ENCODE measurements around the gene SHC3. TPM values are rescaled to one million over a fixed set of nuclear protein-coding genes. Genes with fewer than 3 reads are reported as not detected.

Gene SHC3
- total RNA-seq, 2 experiments from 2014 or later: 0.03 TPM; not detected in 1

GRCh38 chr9:89093201-89093975 lies 85.2 kb downstream of the SHC3 start:
- no TSS peak for BruUV-seq (replicated peaks)
- no peaks in the 10 kb centered on the region for H4K20me1 ChIP-seq (ENCODE audit: insufficient read depth, low read length)
- no peak overlapping the region for H2AFZ ChIP-seq (ENCODE audit: low read length)
- no peak overlapping the region for H3K4me3 ChIP-seq (ENCODE audit: low read depth, low read length, poor library complexity, severe bottlenecking)
- H3K79me2 ChIP-seq (ENCODE audit: insufficient read depth, low read depth, low read length): no peaks in the 10 kb centered on the region
- TF ChIP-seq EZH2phosphoT487 (IDR thresholded peaks at IDR 0.05; ENCODE audit: borderline replicate concordance, low read depth, low read length) (no peak), CTCF (conservative IDR thresholded peaks at IDR 0.05; ENCODE audit: low read length) (no peak)
- no peaks in the 10 kb centered on the region for H3K9me2 ChIP-seq (ENCODE audit: insufficient read depth, low read length)
- no peak for DNase-seq (ENCODE audit: low spot score)
- H3K4me1 ChIP-seq (ENCODE audit: insufficient read depth, low read length, poor library complexity, severe bottlenecking): no peaks in the 10 kb centered on the region
- no peaks in the 10 kb centered on the region for H3K9me3 ChIP-seq (ENCODE audit: low read length)
- ChIA-PET CTCF (ENCODE audit: unreplicated experiment) (no interaction called here), POLR2A (interaction anchor here (0.9 kb wide), 1 partner anchor 62 kb away, joined by 3 read pairs; no protein-coding TSS in a partner anchor)
- no peaks in the 10 kb centered on the region for H3K36me3 ChIP-seq (ENCODE audit: insufficient read depth, low read length)
- no peak overlapping the region for H3K27ac ChIP-seq (ENCODE audit: low read depth, low read length, poor library complexity, severe bottlenecking)
- H3K4me2 ChIP-seq (ENCODE audit: low read length): no peak overlapping the region
- intact Hi-C loops (cut with micrococcal nuclease; ENCODE audit: unreplicated experiment): no loop called here

- POLR2A ChIA-PET: no interaction called here
- Histone ChIP-seq H3K4me2 (ENCODE audit: low read length) (no peak overlapping the region), H3K4me3 (ENCODE audit: low read depth, low read length, poor library complexity, severe bottlenecking) (no peak overlapping the region), H3K9me3 (ENCODE audit: low read length) (no peaks in the 10 kb centered on the region), H4K20me1 (ENCODE audit: insufficient read depth, low read length) (no peaks in the 10 kb centered on the region), H3K9me2 (ENCODE audit: insufficient read depth, low read length) (no peaks in the 10 kb centered on the region), H3K4me1 (ENCODE audit: insufficient read depth, low read length, poor library complexity, severe bottlenecking) (no peaks in the 10 kb centered on the region), H3K79me2 (ENCODE audit: insufficient read depth, low read depth, low read length) (no peaks in the 10 kb centered on the region), H2AFZ (ENCODE audit: low read length) (no peak overlapping the region), H3K27ac (ENCODE audit: low read depth, low read length, poor library complexity, severe bottlenecking) (no peak overlapping the region), H3K36me3 (ENCODE audit: insufficient read depth, low read length) (no peaks in the 10 kb centered on the region)
- CTCF ChIA-PET (ENCODE audit: unreplicated experiment): no interaction called here
- no TSS peak for BruUV-seq (replicated peaks)
- DNase-seq (ENCODE audit: low spot score): no peak
- TF ChIP-seq EZH2phosphoT487 (IDR thresholded peaks at IDR 0.05; ENCODE audit: borderline replicate concordance, low read depth, low read length) (no peak), CTCF (conservative IDR thresholded peaks at IDR 0.05; ENCODE audit: low read length) (no peak)
- intact Hi-C loops (cut with micrococcal nuclease; ENCODE audit: unreplicated experiment): no loop called here
These were observed 89.4 kb downstream of the SHC3 start for GRCh38 chr9:89089176-89089575.

- Histone ChIP-seq H4K20me1 (ENCODE audit: insufficient read depth, low read length) (no peaks in the 10 kb centered on the region), H3K9me3 (ENCODE audit: low read length) (no peaks in the 10 kb centered on the region), H3K4me1 (ENCODE audit: insufficient read depth, low read length, poor library complexity, severe bottlenecking) (no peaks in the 10 kb centered on the region), H2AFZ (ENCODE audit: low read length) (no peak overlapping the region), H3K4me3 (ENCODE audit: low read depth, low read length, poor library complexity, severe bottlenecking) (no peak overlapping the region), H3K27ac (ENCODE audit: low read depth, low read length, poor library complexity, severe bottlenecking) (no peak overlapping the region), H3K79me2 (ENCODE audit: insufficient read depth, low read depth, low read length) (no peaks in the 10 kb centered on the region), H3K36me3 (ENCODE audit: insufficient read depth, low read length) (no peaks in the 10 kb centered on the region), H3K9me2 (ENCODE audit: insufficient read depth, low read length) (no peaks in the 10 kb centered on the region), H3K4me2 (ENCODE audit: low read length) (no peak overlapping the region)
- BruUV-seq (replicated peaks): no TSS peak
- no peak for DNase-seq (ENCODE audit: low spot score)
- ChIA-PET POLR2A (no interaction called here), CTCF (ENCODE audit: unreplicated experiment) (no interaction called here)
- TF ChIP-seq CTCF (conservative IDR thresholded peaks at IDR 0.05; ENCODE audit: low read length) (no peak), EZH2phosphoT487 (IDR thresholded peaks at IDR 0.05; ENCODE audit: borderline replicate concordance, low read depth, low read length) (no peak)
- intact Hi-C loops (cut with micrococcal nuclease; ENCODE audit: unreplicated experiment): no loop called here
These were observed 95.0 kb downstream of the SHC3 start for GRCh38 chr9:89083626-89084025.
